ENCODE data around the gene COL23A1. TPM values are rescaled to one million over a fixed set of nuclear protein-coding genes. Genes with fewer than 3 reads are reported as not detected.

COL23A1 gene
- total RNA-seq, 1 donor from 2014 or later = 2.0 TPM

DNA sequence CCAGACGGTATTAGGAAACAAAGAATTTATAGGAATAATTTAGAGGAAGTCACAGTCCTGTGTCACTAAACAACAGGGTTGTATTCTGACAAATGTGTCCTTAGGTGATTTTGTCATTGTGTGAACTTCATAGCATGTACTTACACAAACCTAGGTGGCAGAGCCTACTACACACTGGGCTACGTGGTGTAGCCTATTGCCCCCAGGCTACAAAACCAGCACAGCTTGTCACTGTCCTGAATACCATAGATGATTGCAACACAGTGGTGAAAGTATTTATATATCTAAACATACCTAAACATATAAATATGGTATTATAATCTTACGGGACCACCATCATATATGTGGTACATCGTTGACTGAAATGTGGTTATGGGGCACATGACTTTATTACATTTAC is 69.3 kb downstream of the COL23A1 start:
- Histone ChIP-seq H3K27me3 (no peaks in the 10 kb centered on the region), H3K9me3 (no peaks in the 10 kb centered on the region), H3K27ac (no peak overlapping the region), H3K36me3 (no peaks in the 10 kb centered on the region), H3K4me1 (no peaks in the 10 kb centered on the region), H3K4me3 (no peak overlapping the region)
- DNase-seq = no peak
- intact Hi-C loops (cut with DNase I) = no loop called here
- TF ChIP-seq, protein P1, sequence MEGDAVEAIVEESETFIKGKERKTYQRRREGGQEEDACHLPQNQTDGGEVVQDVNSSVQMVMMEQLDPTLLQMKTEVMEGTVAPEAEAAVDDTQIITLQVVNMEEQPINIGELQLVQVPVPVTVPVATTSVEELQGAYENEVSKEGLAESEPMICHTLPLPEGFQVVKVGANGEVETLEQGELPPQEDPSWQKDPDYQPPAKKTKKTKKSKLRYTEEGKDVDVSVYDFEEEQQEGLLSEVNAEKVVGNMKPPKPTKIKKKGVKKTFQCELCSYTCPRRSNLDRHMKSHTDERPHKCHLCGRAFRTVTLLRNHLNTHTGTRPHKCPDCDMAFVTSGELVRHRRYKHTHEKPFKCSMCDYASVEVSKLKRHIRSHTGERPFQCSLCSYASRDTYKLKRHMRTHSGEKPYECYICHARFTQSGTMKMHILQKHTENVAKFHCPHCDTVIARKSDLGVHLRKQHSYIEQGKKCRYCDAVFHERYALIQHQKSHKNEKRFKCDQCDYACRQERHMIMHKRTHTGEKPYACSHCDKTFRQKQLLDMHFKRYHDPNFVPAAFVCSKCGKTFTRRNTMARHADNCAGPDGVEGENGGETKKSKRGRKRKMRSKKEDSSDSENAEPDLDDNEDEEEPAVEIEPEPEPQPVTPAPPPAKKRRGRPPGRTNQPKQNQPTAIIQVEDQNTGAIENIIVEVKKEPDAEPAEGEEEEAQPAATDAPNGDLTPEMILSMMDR (IDR thresholded peaks at IDR 0.05) = no peak
- no peak for ATAC-seq

GRCh38 chr5:178519804-178520203 is 70.4 kb downstream of the COL23A1 start:
- intact Hi-C loops (cut with DNase I) = no loop called here
- H3K27ac ChIP-seq = no peak overlapping the region
- TF ChIP-seq, protein P1 (IDR thresholded peaks at IDR 0.05) = no peak

GRCh38 chr5:178519155-178519554 is 71.0 kb downstream of the COL23A1 start:
- ATAC-seq (no peak), DNase-seq (no peak)
- intact Hi-C loops (cut with DNase I) = no loop called here
- Histone ChIP-seq H3K4me3 (no peak overlapping the region), H3K27ac (no peak overlapping the region), H3K9me3 (no peaks in the 10 kb centered on the region), H3K36me3 (no peaks in the 10 kb centered on the region), H3K27me3 (no peaks in the 10 kb centered on the region), H3K4me1 (no peaks in the 10 kb centered on the region)
- TF ChIP-seq, protein P1 (IDR thresholded peaks at IDR 0.05) = no peak

More at GRCh38 chr5:178519804-178520203, 70.4 kb downstream of the COL23A1 start:
- no peaks in the 10 kb centered on the region for H3K4me1 ChIP-seq
- H3K9me3 ChIP-seq = no peaks in the 10 kb centered on the region
- H3K4me3 ChIP-seq = no peak overlapping the region
- no peaks in the 10 kb centered on the region for H3K36me3 ChIP-seq
- ATAC-seq = no peak
- DNase-seq = no peak
- H3K27me3 ChIP-seq = no peaks in the 10 kb centered on the region

DNA sequence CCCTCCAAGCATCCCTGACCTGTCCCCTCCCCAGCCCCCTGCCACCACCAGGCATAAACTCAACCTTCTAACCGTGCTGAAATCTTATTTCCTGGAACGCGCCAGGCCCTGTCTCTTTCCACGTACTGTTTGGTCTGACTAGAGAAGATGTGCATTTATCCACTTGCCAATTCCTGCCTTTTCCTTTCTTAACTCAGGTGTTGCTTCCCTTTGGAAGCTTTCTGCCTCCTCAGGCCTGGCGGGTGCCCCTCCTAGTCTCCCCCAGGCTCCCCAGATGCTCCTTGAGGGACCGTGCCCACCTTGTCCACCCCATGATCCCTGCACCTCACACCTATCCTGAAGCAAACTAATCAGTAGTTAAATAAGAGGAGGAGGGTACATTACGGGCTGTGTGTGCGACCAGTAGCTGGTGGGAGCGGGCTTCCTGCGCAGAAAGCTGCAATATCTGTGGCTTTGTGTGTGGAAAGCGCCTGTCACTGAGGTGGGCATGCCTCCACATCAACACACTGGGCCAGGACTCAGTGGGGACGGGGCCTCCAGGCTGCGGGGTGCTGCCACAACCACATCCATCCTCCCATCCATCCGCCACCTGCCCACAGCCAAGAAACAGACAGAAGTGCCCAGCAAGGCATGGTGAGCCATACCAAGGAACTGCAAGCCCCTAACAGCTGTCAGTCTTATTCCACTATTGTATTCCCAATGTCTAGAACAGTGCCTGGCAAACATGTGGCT is 73.5 kb downstream of the COL23A1 start:
- intact Hi-C loops (cut with DNase I) = no loop called here
- ATAC-seq = no peak
- Histone ChIP-seq H3K36me3 (no peaks in the 10 kb centered on the region), H3K9me3 (no peaks in the 10 kb centered on the region), H3K27me3 (no peaks in the 10 kb centered on the region), H3K27ac (no peak overlapping the region), H3K4me1 (no peaks in the 10 kb centered on the region), H3K4me3 (no peak overlapping the region)
- no peak for DNase-seq
- TF ChIP-seq, protein P1 (IDR thresholded peaks at IDR 0.05) = no peak

DNA sequence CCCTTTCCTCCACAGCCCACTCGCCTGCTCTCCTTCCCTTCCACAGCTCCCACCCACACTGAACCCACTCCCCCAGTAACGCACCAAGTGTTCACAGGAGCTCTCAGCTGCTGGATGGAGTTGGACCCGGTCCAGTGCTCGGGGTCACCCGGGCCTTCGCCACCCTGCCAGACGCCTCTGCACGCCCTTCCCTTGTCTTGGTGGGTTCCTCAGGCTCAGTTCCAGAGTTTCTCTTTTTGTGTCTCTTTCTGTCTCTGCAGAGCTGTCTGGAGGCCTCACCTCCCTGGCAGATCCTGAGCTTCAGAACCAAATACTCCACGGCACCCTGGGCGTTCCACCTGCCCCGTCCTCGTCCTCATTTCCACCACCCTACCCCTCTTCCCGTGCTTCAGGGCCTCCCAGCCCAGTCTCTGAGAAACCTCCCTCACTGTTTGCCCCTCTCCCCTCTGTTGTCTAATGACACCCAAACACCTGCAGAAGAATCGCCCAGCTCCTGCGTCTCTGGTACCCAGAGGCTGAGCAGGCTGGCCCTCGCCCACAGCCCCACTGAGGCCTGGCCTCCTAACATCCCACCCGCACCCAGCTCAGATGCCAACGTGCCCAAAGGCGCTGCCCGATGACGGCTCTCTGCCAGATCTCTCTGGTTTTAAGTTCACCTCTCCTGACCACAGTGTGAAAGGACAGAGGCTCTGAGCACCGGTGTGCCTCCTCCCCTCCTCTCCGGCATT is 74.3 kb downstream of the COL23A1 start:
- no peaks in the 10 kb centered on the region for H3K9me3 ChIP-seq
- H3K27me3 ChIP-seq = no peaks in the 10 kb centered on the region
- TF ChIP-seq, protein P1 (IDR thresholded peaks at IDR 0.05) = no peak
- ATAC-seq (no peak), DNase-seq (no peak)
- H3K4me1 ChIP-seq = no peaks in the 10 kb centered on the region
- no peaks in the 10 kb centered on the region for H3K36me3 ChIP-seq
- no peak overlapping the region for H3K4me3 ChIP-seq
- intact Hi-C loops (cut with DNase I) = no loop called here
- H3K27ac ChIP-seq = no peak overlapping the region
